Sigmoid colon (tissue), 4 donors: Measurements from ENCODE around the gene BRINP3.

Source experiments
- CTCF ChIP-seq, 4 experiments: fragments of 450-650 bp in 3 of 4; fragments of 200-600 bp in 1 of 4; IDR thresholded peaks; one replicate each; pipeline ENCODE4 v1.5.1; 2016 to 2019; ENCODE audit warnings: antibody characterized with exemption in 4 of 4, mild to moderate bottlenecking in 3 of 4, moderate library complexity in 2 of 4
- EP300 ChIP-seq, 4 donors: sonication (generic); formaldehyde crosslinking; IDR thresholded peaks; one replicate each; pipeline ENCODE4 v1.6.1; 2017; ENCODE audit warnings: antibody characterized with exemption in 4 of 4
- POLR2A ChIP-seq, 2 donors: fragments of 450-650 bp; IDR thresholded peaks; one replicate each; pipeline ENCODE4 v1.6.1; 2016; ENCODE audit warnings: antibody characterized with exemption in 2 of 2, mild to moderate bottlenecking in 2 of 2, moderate library complexity in 2 of 2

- TF ChIP-seq CTCF (IDR thresholded peaks at IDR 0.05) (no peak), EP300 (IDR thresholded peaks at IDR 0.05) (no peak), POLR2A (IDR thresholded peaks at IDR 0.05) (no peak)
These were observed 156.7 kb downstream of the BRINP3 start for GRCh38 chr1:190320952-190321351.
